ENCODE measurements around the gene JARID2.

- TF ChIP-seq ELF1 (IDR thresholded peaks at IDR 0.05) (no peak), EP300 (IDR thresholded peaks at IDR 0.05; ENCODE audit: borderline replicate concordance in 1 of 2, low read depth in 1 of 2, low read length in 1 of 2) (no peak)
These were observed 27.5 kb upstream of the JARID2 start for GRCh38 chr6:15218401-15218800.

Data from SK-N-SH (cell line).